Placental epithelial cell (primary cell): ENCODE data around the gene NCL. TPM values are rescaled to one million over a fixed set of nuclear protein-coding genes. Genes with fewer than 3 reads are reported as not detected.

Experiments used
- small RNA-seq: library from RNA; depleted of rRNA; stranded (forward); fragments of <200 nt; gene quantifications from one replicate; pipeline ENCODE3, GENCODE V24; 2012
- total RNA-seq: library from RNA; depleted of rRNA; stranded (reverse); fragments of >200 nt; gene quantifications from 2 replicates; pipeline ENCODE4 v1.2.3, GENCODE V29; 2012

Gene NCL
- 70.8 and 75.4 TPM in 2 replicates for total RNA-seq

GRCh38 chr2:231463698-231464575, at the start of gene NCL:
TSS of gene NCL (minus strand) at chr2:231464484. CDS start at chr2:231464353, 131 bp downstream.

Small RNA genes within 50 kb of the gene (small RNA-seq; reads per million reads assigned to genes)
- gene RNU2-22P = 7.1 reads per million, percentile 93 among the genes with 10 or more reads in this experiment
- 544 reads per million, percentile 99 among the genes with 10 or more reads in this experiment for gene SNORA75
- not detected for gene SNORD20
- gene SNORD82 = 1,454 reads per million, percentile 100 among the genes with 10 or more reads in this experiment

Other genes with a start within 250 kb of the NCL start
- 0.65 and 1.2 TPM in 2 replicates for gene B3GNT7, start 68.8 kb downstream of the NCL start, total RNA-seq
- gene NMUR1, start 66.0 kb upstream of the NCL start, total RNA-seq = not detected in 2 replicates
- gene TEX44, start 128.4 kb upstream of the NCL start, total RNA-seq = not detected in 2 replicates
- gene PTMA, start 244.0 kb upstream of the NCL start, total RNA-seq = 378 and 448 TPM in 2 replicates